PC-9 (cell line): ENCODE data around the gene FAM234A.

Experiments used
- CTCF ChIP-seq: fragments of 200-600 bp; sonication (generic); conservative IDR thresholded peaks from 2 replicates; pipeline ENCODE4 v1.6.1; 2017; ENCODE audit warnings: mixed run types, antibody characterized with exemption, mild to moderate bottlenecking, moderate library complexity
- EZH2 ChIP-seq: fragments of 200-600 bp; sonication (generic); IDR thresholded peaks from 2 replicates; pipeline ENCODE4 v1.8.0; 2017; ENCODE audit warnings: antibody characterized with exemption, low read depth

- TF ChIP-seq CTCF (no peak), EZH2 (no peak)
These were observed 80.2 kb downstream of the FAM234A start for GRCh38 chr16:314795-315299.
